Left lung (tissue), 10 donors: ENCODE results near the gene SIPA1L3. TPM values are rescaled to one million over a fixed set of nuclear protein-coding genes. Genes with fewer than 3 reads are reported as not detected.

Experiments used
- ATAC-seq: fragments of 200-7000 bp; cut with Tn5 transposase; one replicate; pipeline ENCODE4 v1.9.1; 2020; ENCODE audit warnings: moderate library complexity
- DNase-seq, 4 donors: peaks; one replicate each; pipeline ENCODE4 v3.0.0-alpha.2; 2013 to 2020
- H3K27ac ChIP-seq, 2 donors: fragments of 200-600 bp; sonication (generic) in 1 of 2; one replicate each; pipeline versions ENCODE4 v1.5.0 to v1.8.0; 2020 to 2021
- H3K27me3 ChIP-seq, 2 donors: fragments of 200-600 bp; sonication (generic) in 1 of 2; one replicate each; pipeline versions ENCODE4 v1.5.0 to v1.8.0; 2020 to 2021
- H3K36me3 ChIP-seq, 2 donors: fragments of 200-600 bp; sonication (generic) in 1 of 2; one replicate each; pipeline versions ENCODE4 v1.5.0 to v1.8.0; 2020 to 2021
- H3K4me1 ChIP-seq, 2 donors: fragments of 200-600 bp; one replicate each; pipeline ENCODE4 v1.8.0; 2021
- H3K4me3 ChIP-seq, 2 donors: fragments of 200-600 bp; sonication (generic) in 1 of 2; one replicate each; pipeline versions ENCODE4 v1.5.0 to v1.8.0; 2020 to 2021; ENCODE audit warnings: mild to moderate bottlenecking in 1 of 2
- H3K9me3 ChIP-seq, 2 donors: fragments of 200-600 bp; sonication (generic) in 1 of 2; one replicate each; pipeline versions ENCODE4 v1.5.0 to v1.8.0; 2020 to 2021
- intact Hi-C, 2 donors: fragments of 100-400 bp; cut with DNase I; formaldehyde crosslinking; loops; one replicate each; pipeline versions ENCODE4 v1.11.2 to v1.14.2; 2022
- polyA plus RNA-seq, 6 donors: library from polyadenylated mRNA; unstranded; fragments of 120-200 nt; gene quantifications; one replicate each; pipeline ENCODE4 v1.2.1, GENCODE V29; 2013; ENCODE audit not compliant: insufficient read length in 6 of 6
- total RNA-seq, 2 donors: library from RNA; stranded (reverse); fragmentation: NEBNext Ultra II Directional; extraction: Animal tissue kit (Norgen Biotek cat#: 25700); gene quantifications; one replicate each; pipeline ENCODE4 v1.2.1, GENCODE V29; 2021
- TF ChIP-seq, protein P1 (sequence below), 2 donors: fragments of 200-600 bp; sonication (generic) in 1 of 2; IDR thresholded peaks; one replicate each; pipeline versions ENCODE4 v1.5.0 to v1.8.0; 2021; ENCODE audit warnings: antibody characterized with exemption in 2 of 2
- donor health status: DM: no; HTN: yes; CAD: no.
- donor health status: DM: no; HTN: no; CAD: no.

SIPA1L3 gene
- total and polyA plus RNA-seq, 8 donors: 22.7 to 59.0 (median 27.4) TPM

DNA sequence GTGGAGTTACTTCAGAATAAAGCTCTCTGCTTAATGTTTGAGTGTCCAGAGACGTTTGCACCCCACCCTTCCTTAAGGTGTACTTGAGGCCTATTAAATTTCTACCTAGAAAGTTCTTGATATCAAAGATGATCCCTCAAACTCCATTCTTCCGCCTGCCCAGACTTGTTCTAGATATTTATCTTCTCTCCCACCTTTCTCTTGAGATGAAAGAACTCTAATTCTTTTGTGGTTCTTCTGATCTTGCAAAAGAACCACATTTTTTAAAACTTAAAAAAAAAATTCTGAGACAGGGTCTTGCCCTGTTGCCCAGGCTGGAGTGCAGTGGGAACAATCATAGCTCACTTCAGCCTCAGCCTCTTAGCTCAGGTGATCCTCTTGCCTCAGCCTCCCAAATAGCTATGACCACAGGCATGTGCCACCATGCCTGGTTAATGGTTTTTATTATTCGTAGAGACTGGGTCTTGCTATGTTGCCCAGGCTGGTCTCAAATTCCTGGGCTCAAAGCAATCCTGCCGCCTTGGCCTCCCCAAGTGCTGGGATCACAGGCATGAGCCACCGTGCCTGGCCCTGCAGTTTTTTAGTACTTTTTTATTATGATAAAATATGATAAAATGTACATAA is 94.3 kb downstream of the SIPA1L3 start:
- DNase-seq (no peak), ATAC-seq (no peak)
- TF ChIP-seq, protein P1, sequence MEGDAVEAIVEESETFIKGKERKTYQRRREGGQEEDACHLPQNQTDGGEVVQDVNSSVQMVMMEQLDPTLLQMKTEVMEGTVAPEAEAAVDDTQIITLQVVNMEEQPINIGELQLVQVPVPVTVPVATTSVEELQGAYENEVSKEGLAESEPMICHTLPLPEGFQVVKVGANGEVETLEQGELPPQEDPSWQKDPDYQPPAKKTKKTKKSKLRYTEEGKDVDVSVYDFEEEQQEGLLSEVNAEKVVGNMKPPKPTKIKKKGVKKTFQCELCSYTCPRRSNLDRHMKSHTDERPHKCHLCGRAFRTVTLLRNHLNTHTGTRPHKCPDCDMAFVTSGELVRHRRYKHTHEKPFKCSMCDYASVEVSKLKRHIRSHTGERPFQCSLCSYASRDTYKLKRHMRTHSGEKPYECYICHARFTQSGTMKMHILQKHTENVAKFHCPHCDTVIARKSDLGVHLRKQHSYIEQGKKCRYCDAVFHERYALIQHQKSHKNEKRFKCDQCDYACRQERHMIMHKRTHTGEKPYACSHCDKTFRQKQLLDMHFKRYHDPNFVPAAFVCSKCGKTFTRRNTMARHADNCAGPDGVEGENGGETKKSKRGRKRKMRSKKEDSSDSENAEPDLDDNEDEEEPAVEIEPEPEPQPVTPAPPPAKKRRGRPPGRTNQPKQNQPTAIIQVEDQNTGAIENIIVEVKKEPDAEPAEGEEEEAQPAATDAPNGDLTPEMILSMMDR (IDR thresholded peaks at IDR 0.05): no peak
- intact Hi-C loops: no loop called here
- Histone ChIP-seq H3K27ac (no peak overlapping the region), H3K4me3 (no peak overlapping the region), H3K36me3 (no peaks in the 10 kb centered on the region), H3K27me3 (no peaks in the 10 kb centered on the region), H3K4me1 (peaks cover 15 to 31% of the 10 kb centered on the region in 2 donors), H3K9me3 (no peaks in the 10 kb centered on the region)

DNA sequence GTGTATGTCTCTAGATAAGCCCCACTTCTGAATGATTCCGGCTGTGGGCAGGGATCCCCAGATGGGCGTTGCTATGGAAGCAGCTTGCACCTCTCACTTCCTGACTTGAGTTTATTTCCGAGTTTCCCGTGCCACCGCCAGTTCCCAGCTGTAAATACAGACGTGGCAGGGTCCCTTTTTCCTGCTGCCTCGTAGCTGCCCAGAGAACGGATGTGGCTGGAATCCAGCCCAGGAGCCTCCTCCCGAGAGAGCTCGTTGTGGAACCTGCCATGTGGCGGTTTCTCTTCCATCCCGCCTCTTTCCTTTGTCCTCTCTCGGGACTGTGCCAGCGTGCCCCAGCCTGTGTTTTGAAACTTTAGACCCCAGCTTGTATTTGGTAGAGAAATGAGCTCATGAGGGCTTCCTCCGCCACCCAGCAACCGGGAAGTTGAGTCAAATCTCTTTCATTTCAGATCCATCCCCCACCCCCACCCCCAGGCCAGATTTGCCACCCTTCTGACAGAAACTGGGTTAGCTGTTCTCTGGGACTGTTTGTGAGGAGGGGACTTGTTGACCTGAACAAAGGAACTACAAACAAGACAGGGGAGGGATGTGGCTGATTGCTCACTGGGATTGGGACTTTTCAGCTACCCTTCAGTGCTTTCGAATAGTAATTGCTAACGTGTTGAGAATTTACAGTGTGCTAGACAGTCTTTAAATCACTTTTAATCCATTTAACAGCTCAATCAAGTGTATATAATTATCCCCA is 96.6 kb downstream of the SIPA1L3 start:
- intact Hi-C loops: no loop called here
- Histone ChIP-seq H3K27me3 (no peaks in the 10 kb centered on the region), H3K4me3 (peak overlapping the region; percentile 4 to 36), H3K27ac (peak overlapping the region; percentile 82 to 94), H3K9me3 (no peaks in the 10 kb centered on the region), H3K36me3 (no peaks in the 10 kb centered on the region), H3K4me1 (peaks cover 15 to 27% of the 10 kb centered on the region in 2 donors)
- ATAC-seq (peak; percentile 62), DNase-seq (peak in 3 of 4 donors; percentile 74 to 90 (median 83))
- TF ChIP-seq, protein P1 (IDR thresholded peaks at IDR 0.05): no peak

DNA sequence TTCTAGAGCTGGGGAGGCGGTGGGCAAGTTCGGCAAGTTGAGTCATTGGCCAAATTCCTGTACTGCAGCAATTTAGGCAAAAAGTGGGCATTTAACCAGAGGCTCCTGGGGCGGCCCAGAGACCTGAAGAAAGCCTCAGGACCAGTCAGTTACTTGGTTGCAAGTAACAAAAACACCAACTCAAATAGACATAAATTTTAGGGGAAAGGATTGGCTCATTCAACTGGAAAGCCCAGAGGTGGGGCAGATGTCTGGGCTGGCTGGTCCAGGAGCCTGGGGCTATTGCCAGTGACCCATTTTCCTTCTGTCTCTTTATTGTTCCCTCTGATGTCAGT is 97.1 kb downstream of the SIPA1L3 start:
- Histone ChIP-seq H3K4me1 (peaks cover 15 to 27% of the 10 kb centered on the region in 2 donors), H3K27ac (peak overlapping the region; percentile 82 to 94), H3K9me3 (no peaks in the 10 kb centered on the region), H3K27me3 (no peaks in the 10 kb centered on the region), H3K36me3 (no peaks in the 10 kb centered on the region), H3K4me3 (peak overlapping the region in 1 of 2 donors; percentile 36)
- no peak for DNase-seq
- ATAC-seq: peak; percentile 13
- TF ChIP-seq, protein P1 (IDR thresholded peaks at IDR 0.05): no peak
- intact Hi-C loops: no loop called here

DNA sequence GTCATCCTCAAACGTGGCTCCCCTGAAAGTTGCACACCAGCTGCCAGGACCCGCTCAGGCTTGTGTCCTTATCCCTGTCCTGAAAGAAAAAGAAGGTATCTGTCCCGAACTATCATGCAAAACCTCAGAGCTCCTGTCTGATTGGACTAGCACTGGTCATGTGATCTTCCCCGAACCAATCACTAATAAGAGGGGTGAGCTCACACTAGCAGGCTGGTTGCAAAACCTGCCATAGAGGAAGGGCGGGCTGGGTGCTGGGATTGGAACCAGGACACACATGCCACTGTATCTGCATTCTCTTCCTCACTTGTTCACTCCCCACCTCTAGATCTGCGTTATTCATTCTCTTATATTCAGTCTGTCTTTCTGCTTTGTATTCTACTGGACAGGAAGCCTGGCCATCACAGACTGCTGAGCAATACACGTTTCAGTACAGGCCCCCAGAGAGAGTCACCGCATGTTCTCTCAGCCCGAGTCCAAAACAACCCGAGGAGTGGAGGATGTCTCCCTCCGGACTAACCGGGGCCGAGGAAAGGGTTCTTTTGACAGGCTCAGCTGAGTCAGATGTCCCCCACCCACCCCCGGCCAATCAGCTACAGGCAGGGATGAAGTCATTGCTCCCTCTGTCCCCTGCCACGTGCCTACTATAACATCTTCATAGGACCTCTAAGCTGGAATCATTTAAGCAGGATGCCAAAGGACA is 97.7 kb downstream of the SIPA1L3 start:
- ATAC-seq: peak; percentile 88
- Histone ChIP-seq H3K4me3 (peak overlapping the region in 1 of 2 donors; percentile 36), H3K27ac (peak overlapping the region; percentile 82 to 94), H3K9me3 (no peaks in the 10 kb centered on the region), H3K27me3 (no peaks in the 10 kb centered on the region), H3K36me3 (no peaks in the 10 kb centered on the region), H3K4me1 (peaks cover 15 to 27% of the 10 kb centered on the region in 2 donors)
- intact Hi-C loops: no loop called here
- TF ChIP-seq, protein P1 (IDR thresholded peaks at IDR 0.05): no peak
- peak in 3 of 4 donors; percentile 80 to 93 (median 83) for DNase-seq

DNA sequence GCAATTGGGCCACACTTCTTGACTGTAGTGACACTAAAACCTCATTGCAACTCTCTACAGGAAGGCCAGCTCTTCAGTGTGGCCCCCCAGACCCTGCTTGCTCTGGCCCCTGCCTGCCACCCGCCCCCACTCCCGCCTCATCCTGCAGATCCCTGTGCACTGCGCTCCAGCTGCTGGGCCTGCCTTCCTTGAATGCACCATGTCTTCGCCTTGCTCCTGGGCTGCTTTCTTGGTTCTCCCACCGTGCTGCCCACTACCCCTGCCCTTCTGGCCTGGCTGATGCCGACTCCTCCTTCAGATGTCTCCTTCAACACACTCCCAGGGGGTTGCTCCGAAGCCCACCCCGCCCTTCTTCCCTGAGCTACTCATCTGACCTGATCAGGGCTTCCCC is 98.2 kb downstream of the SIPA1L3 start:
- peak overlapping the region; percentile 82 to 94 for H3K27ac ChIP-seq
- ATAC-seq (no peak), DNase-seq (no peak)
- H3K4me1 ChIP-seq: peaks cover 15 to 27% of the 10 kb centered on the region in 2 donors
- H3K36me3 ChIP-seq: no peaks in the 10 kb centered on the region
- intact Hi-C loops: no loop called here
- H3K27me3 ChIP-seq: no peaks in the 10 kb centered on the region
- TF ChIP-seq, protein P1 (IDR thresholded peaks at IDR 0.05): no peak
- no peak overlapping the region for H3K4me3 ChIP-seq
- no peaks in the 10 kb centered on the region for H3K9me3 ChIP-seq
